ENCODE results near the gene APC2. TPM values are rescaled to one million over a fixed set of nuclear protein-coding genes. Genes with fewer than 3 reads are reported as not detected.

APC2 gene
- total RNA-seq, 1 experiment from 2014 or later, result 0.53 TPM

GRCh38 chr19:1446713-1447481, 3.0 kb upstream of the APC2 start:
- no peak for DNase-seq (ENCODE audit: low read depth)

GRCh38 chr19:1447504-1447903, 2.4 kb upstream of the APC2 start:
- DNase-seq (ENCODE audit: low read depth), result no peak

- DNase-seq (ENCODE audit: low read depth), result no peak
Measured at GRCh38 chr19:1447944-1448343, 2.0 kb upstream of the APC2 start.

GRCh38 chr19:1450735-1451731, 1.1 kb downstream of the APC2 start:
- DNase-seq (ENCODE audit: low read depth), result no peak

GRCh38 chr19:1451916-1452801, 2.2 kb downstream of the APC2 start:
- DNase-seq (ENCODE audit: low read depth), result no peak

- DNase-seq (ENCODE audit: low read depth), result no peak
Measured at GRCh38 chr19:1452802-1453524, 3.0 kb downstream of the APC2 start.

GRCh38 chr19:1453525-1454364, 3.8 kb downstream of the APC2 start:
- DNase-seq (ENCODE audit: low read depth), result peak; percentile 43

GRCh38 chr19:1455002-1455335, 5.0 kb downstream of the APC2 start:
- no peak for DNase-seq (ENCODE audit: low read depth)

GRCh38 chr19:1455336-1456120, 5.6 kb downstream of the APC2 start:
- peak; percentile 45 for DNase-seq (ENCODE audit: low read depth)

GRCh38 chr19:1456121-1456900, 6.4 kb downstream of the APC2 start:
- no peak for DNase-seq (ENCODE audit: low read depth)

GRCh38 chr19:1457031-1457739, 7.3 kb downstream of the APC2 start:
- no peak for DNase-seq (ENCODE audit: low read depth)

GRCh38 chr19:1457892-1458291, 8.0 kb downstream of the APC2 start:
- no peak for DNase-seq (ENCODE audit: low read depth)

- no peak for DNase-seq (ENCODE audit: low read depth)
Measured at GRCh38 chr19:1459479-1459878, 9.6 kb downstream of the APC2 start.

- no peak for DNase-seq (ENCODE audit: low read depth)
Measured at GRCh38 chr19:1460033-1460995, 10.4 kb downstream of the APC2 start.

GRCh38 chr19:1461862-1462261, 11.9 kb downstream of the APC2 start:
- DNase-seq (ENCODE audit: low read depth), result no peak

All from HT1080 (cell line).